Endothelial cell of umbilical vein (primary cell): ENCODE results near the gene ACTR2. TPM values are rescaled to one million over a fixed set of nuclear protein-coding genes. Genes with fewer than 3 reads are reported as not detected.
"Not testable (repeated sequence)": the region's sequence is repeated elsewhere in the genome, so short reads cannot be mapped to it uniquely, and the experiment has no call there.

Experiments
- BruUV-seq: library from RNA; stranded (reverse); fragments of 400-500 nt; replicated peaks from 2 replicates; lab custom pipeline; 2021; lab: Mats Ljungman, UMichigan
- CTCF ChIA-PET: fragments of 300-600, 350-600 bp; sonication (Branson Sonifier 250); formaldehyde crosslinking; loops from one replicate; lab custom pipeline; 2021; ENCODE audit warnings: antibody characterized with exemption, inconsistent platforms; lab: Charles Lee
- POLR2A ChIA-PET: fragments of 300-600, 350-600 bp; sonication (Branson Sonifier 250); formaldehyde crosslinking; loops from one replicate; lab custom pipeline; 2021; ENCODE audit warnings: antibody characterized with exemption, inconsistent platforms; lab: Charles Lee
- DNase-seq: peaks from one replicate; pipeline ENCODE4 v3.0.0-alpha.2; 2011; ENCODE audit warnings: low read depth, low spot score
- FAIRE-seq: peaks from 2 replicates; lab custom pipeline; 2011; peaks lifted over from hg19 to GRCh38; lab: Jason Lieb, UNC
- H2AFZ ChIP-seq: 2 replicates; pipeline ENCODE4 v1.6.0; 2012; ENCODE audit warnings: low read depth, low read length, control low read depth, inconsistent platforms
- H3K27ac ChIP-seq: 2 replicates; pipeline ENCODE4 v1.5.1; 2011; ENCODE audit warnings: low read depth, mild to moderate bottlenecking, control low read depth, low read length, moderate library complexity; ENCODE audit not compliant: insufficient read depth
- H3K27me3 ChIP-seq, 2 experiments: 2 replicates each; pipeline versions ENCODE4 v1.6.0 to v1.6.1; 2011; ENCODE audit warnings: low read length in 2 of 2, mixed read lengths in 1 of 2; ENCODE audit not compliant: control insufficient read depth in 2 of 2, insufficient read depth in 2 of 2
- H3K36me3 ChIP-seq, 2 experiments: 2 replicates in 1 of 2; 3 replicates in 1 of 2; pipeline ENCODE4 v1.5.1; 2011; ENCODE audit warnings: low read length in 2 of 2, mild to moderate bottlenecking in 1 of 2, moderate library complexity in 1 of 2; ENCODE audit not compliant: control insufficient read depth in 2 of 2, insufficient read depth in 2 of 2; ENCODE audit errors: extremely low read depth in 1 of 2
- H3K4me1 ChIP-seq: 3 replicates; pipeline ENCODE4 v1.5.1; 2011; ENCODE audit warnings: mild to moderate bottlenecking, low read length; ENCODE audit not compliant: control insufficient read depth, insufficient read depth; ENCODE audit errors: extremely low read depth
- H3K4me2 ChIP-seq: 2 replicates; pipeline ENCODE4 v1.6.1; 2011; ENCODE audit warnings: low read length, control low read depth, mixed read lengths; ENCODE audit not compliant: insufficient read depth
- H3K4me3 ChIP-seq, 3 experiments: fragments of 200-600 bp in 1 of 3; sonication (generic), shearing (Covaris generic) in 1 of 3; replicated peaks in 1 of 3; 2 replicates each; pipeline ENCODE4 v1.5.1; 2011 to 2016; ENCODE audit warnings: control low read depth in 3 of 3, low read length in 3 of 3, mild to moderate bottlenecking in 2 of 3, inconsistent platforms in 1 of 3, low read depth in 1 of 3, moderate library complexity in 1 of 3; ENCODE audit not compliant: insufficient read depth in 1 of 3
- H3K79me2 ChIP-seq: 2 replicates; pipeline ENCODE4 v1.6.0; 2012; ENCODE audit warnings: low read length, inconsistent platforms; ENCODE audit not compliant: control insufficient read depth, insufficient read depth
- H3K9ac ChIP-seq: replicated peaks from 2 replicates; pipeline ENCODE3; 2011; ENCODE audit warnings: low read length, control low read depth; ENCODE audit not compliant: insufficient read depth; ENCODE audit errors: extremely low read depth
- H3K9me1 ChIP-seq: replicated peaks from 3 replicates; pipeline ENCODE4 v1.6.0; 2011; ENCODE audit warnings: mild to moderate bottlenecking, low read length; ENCODE audit not compliant: control insufficient read depth, insufficient read depth; ENCODE audit errors: extremely low read depth
- H3K9me3 ChIP-seq: replicated peaks from 2 replicates; pipeline ENCODE4 v1.5.1; 2012; ENCODE audit warnings: low read length, inconsistent platforms; ENCODE audit not compliant: control insufficient read depth, insufficient read depth
- H4K20me1 ChIP-seq: replicated peaks from 2 replicates; pipeline ENCODE3; 2011; ENCODE audit warnings: mild to moderate bottlenecking, low read length; ENCODE audit not compliant: control insufficient read depth, insufficient read depth; ENCODE audit errors: extremely low read depth
- EZH2 ChIP-seq: IDR thresholded peaks from 2 replicates; pipeline ENCODE4 v1.6.1; 2012; ENCODE audit warnings: borderline replicate concordance, low read depth, mild to moderate bottlenecking, moderate library complexity, low read length, inconsistent platforms; ENCODE audit not compliant: severe bottlenecking
- FOS ChIP-seq: IDR thresholded peaks from 2 replicates; pipeline ENCODE4 v1.6.1; 2011; ENCODE audit warnings: mild to moderate bottlenecking, low read length, moderate library complexity, borderline replicate concordance; ENCODE audit not compliant: insufficient read depth
- JUN ChIP-seq: IDR thresholded peaks from 2 replicates; pipeline ENCODE4 v1.6.1; 2011; ENCODE audit warnings: borderline replicate concordance, low read depth; ENCODE audit not compliant: insufficient read length, insufficient read depth
- MYC ChIP-seq: IDR thresholded peaks from one replicate; pipeline ENCODE4 v1.6.1; 2011; ENCODE audit warnings: mild to moderate bottlenecking, low read depth, low read length
- POLR2A ChIP-seq: IDR thresholded peaks from 2 replicates; pipeline ENCODE4 v1.6.1; 2012; ENCODE audit warnings: low read depth, mild to moderate bottlenecking, control low read depth, low read length
- POLR2AphosphoS5 ChIP-seq: IDR thresholded peaks from 2 replicates; pipeline ENCODE4 v1.6.1; 2012; ENCODE audit warnings: low read depth, mild to moderate bottlenecking, control low read depth, low read length, moderate library complexity; ENCODE audit not compliant: insufficient read depth
- dilution Hi-C: fragments of 300-500 bp; cut with MboI; formaldehyde crosslinking; loops from one replicate; pipeline ENCODE4 v1.15.0; 2019; ENCODE audit warnings: low sequenced_read_pairs; ENCODE audit not compliant: extremely low pct_ligation_motif_present
- intact Hi-C: fragments of 100-400 bp; cut with micrococcal nuclease; formaldehyde crosslinking; loops from one replicate; pipeline ENCODE4 v1.10.0; 2022
- polyA plus RNA-seq, 4 experiments: library from polyadenylated mRNA; depleted of rRNA in 3 of 4; stranded (reverse) in 3 of 4; unstranded in 1 of 4; fragments of >200 nt; gene quantifications; 2 replicates each; pipeline versions ENCODE4 v1.2.1 to v1.2.3, GENCODE V29; 2011 to 2012; ENCODE audit warnings: missing spikeins in 1 of 4
- total RNA-seq: library from RNA; stranded (reverse); gene quantifications from 2 replicates; pipeline ENCODE4 v1.2.3, GENCODE V29; 2021
- TF ChIP-seq, protein P1 (sequence below), 2 donors: IDR thresholded peaks; 1 replicate in 1 of 2; 2 replicates in 1 of 2; pipeline ENCODE4 v1.5.1; 2011; ENCODE audit warnings: low read length in 2 of 2, mild to moderate bottlenecking in 2 of 2, moderate library complexity in 2 of 2, control low read depth in 1 of 2, inconsistent platforms in 1 of 2, low read depth in 1 of 2; ENCODE audit not compliant: insufficient read depth in 1 of 2; ENCODE audit errors: extremely low read depth in 1 of 2

Gene ACTR2
- total and polyA plus RNA-seq, 2 donors (not counting 3 experiments of a cell fraction or from before 2014, with no cell fraction given) = 48.7 to 287 TPM

DNA sequence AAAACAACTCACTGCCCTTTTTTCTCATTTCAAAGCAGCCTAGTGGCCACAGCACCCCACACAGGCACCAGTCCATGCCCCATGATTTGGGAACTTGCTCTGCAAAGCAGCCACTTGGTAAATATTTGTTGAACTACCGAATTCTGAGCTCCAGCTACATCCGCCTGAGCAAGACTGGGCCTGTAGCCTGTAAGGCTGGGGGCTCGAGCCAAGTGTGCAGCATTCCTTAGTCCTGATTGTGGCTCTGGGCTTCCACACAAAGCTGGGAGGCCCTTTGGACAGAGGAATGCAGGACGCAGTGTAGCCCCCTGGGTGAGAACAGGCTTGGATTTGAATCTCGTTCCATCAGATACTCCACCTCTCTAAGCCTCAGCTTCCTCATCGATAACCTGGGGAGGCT, 88.4 kb downstream of the ACTR2 start:
- BruUV-seq = no TSS peak
- Histone ChIP-seq H3K4me1 (no peaks in the 10 kb centered on the region), H3K4me2 (no peak overlapping the region), H3K27ac (no peak overlapping the region), H3K27me3 (no peaks in the 10 kb centered on the region), H4K20me1 (no peaks in the 10 kb centered on the region), H3K9ac (no peak overlapping the region), H3K79me2 (no peaks in the 10 kb centered on the region), H3K9me1 (no peaks in the 10 kb centered on the region), H3K36me3 (no peaks in the 10 kb centered on the region), H3K4me3 (no peak overlapping the region), H2AFZ (no peak overlapping the region), H3K9me3 (no peaks in the 10 kb centered on the region)
- no peak for TF ChIP-seq POLR2A
- no peak for TF ChIP-seq EZH2
- no peak for TF ChIP-seq FOS
- TF ChIP-seq JUN = no peak
- TF ChIP-seq, protein P1, sequence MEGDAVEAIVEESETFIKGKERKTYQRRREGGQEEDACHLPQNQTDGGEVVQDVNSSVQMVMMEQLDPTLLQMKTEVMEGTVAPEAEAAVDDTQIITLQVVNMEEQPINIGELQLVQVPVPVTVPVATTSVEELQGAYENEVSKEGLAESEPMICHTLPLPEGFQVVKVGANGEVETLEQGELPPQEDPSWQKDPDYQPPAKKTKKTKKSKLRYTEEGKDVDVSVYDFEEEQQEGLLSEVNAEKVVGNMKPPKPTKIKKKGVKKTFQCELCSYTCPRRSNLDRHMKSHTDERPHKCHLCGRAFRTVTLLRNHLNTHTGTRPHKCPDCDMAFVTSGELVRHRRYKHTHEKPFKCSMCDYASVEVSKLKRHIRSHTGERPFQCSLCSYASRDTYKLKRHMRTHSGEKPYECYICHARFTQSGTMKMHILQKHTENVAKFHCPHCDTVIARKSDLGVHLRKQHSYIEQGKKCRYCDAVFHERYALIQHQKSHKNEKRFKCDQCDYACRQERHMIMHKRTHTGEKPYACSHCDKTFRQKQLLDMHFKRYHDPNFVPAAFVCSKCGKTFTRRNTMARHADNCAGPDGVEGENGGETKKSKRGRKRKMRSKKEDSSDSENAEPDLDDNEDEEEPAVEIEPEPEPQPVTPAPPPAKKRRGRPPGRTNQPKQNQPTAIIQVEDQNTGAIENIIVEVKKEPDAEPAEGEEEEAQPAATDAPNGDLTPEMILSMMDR (IDR thresholded peaks at IDR 0.05; ENCODE audit: extremely low read depth in 1 of 2, insufficient read depth in 1 of 2, low read depth in 1 of 2, low read length in 2 of 2) = no peak
- no peak for TF ChIP-seq MYC
- no peak for TF ChIP-seq POLR2AphosphoS5
- dilution Hi-C loops (no loop called here), intact Hi-C loops (no loop called here)
- ChIA-PET POLR2A (no interaction called here), CTCF (no interaction called here)
- FAIRE-seq (no peak), DNase-seq (no peak)

GRCh38 chr2:65317351-65317750, 89.7 kb downstream of the ACTR2 start:
- POLR2A ChIA-PET, H3K4me2 ChIP-seq, intact Hi-C loops, CTCF ChIA-PET, DNase-seq, H3K27ac ChIP-seq, H3K9me1 ChIP-seq, H3K9me3 ChIP-seq, H3K27me3 ChIP-seq, H2AFZ ChIP-seq, H3K36me3 ChIP-seq, H3K4me3 ChIP-seq, H4K20me1 ChIP-seq, H3K9ac ChIP-seq, H3K79me2 ChIP-seq, H3K4me1 ChIP-seq, dilution Hi-C loops, BruUV-seq, FAIRE-seq: not testable (repeated sequence)
